ENCODE results near the gene TMPRSS11A.

TMPRSS11A gene

GRCh38 chr4:67911638-67912037 lies 51.7 kb downstream of the TMPRSS11A start:
- no peak for DNase-seq

- DNase-seq, result no peak
Observed at GRCh38 chr4:67911141-67911540, 52.2 kb downstream of the TMPRSS11A start.

- no peak for DNase-seq
Observed at GRCh38 chr4:67910585-67910905, 52.7 kb downstream of the TMPRSS11A start.

- peak; percentile 27 for DNase-seq
Observed at GRCh38 chr4:67909905-67910584, 53.2 kb downstream of the TMPRSS11A start.

- no peak for DNase-seq
Observed at GRCh38 chr4:67907650-67908049, 55.6 kb downstream of the TMPRSS11A start.

GRCh38 chr4:67899096-67899495 lies 64.2 kb downstream of the TMPRSS11A start:
- no peak for DNase-seq

GRCh38 chr4:67897686-67898085 lies 65.6 kb downstream of the TMPRSS11A start:
- no peak for DNase-seq

- DNase-seq, result no peak
Observed at GRCh38 chr4:67896421-67897065, 66.8 kb downstream of the TMPRSS11A start.

GRCh38 chr4:67894659-67895058 lies 68.6 kb downstream of the TMPRSS11A start:
- DNase-seq, result no peak

- DNase-seq, result no peak
Observed at GRCh38 chr4:67892905-67893304, 70.4 kb downstream of the TMPRSS11A start.

GRCh38 chr4:67892253-67892652 lies 71.0 kb downstream of the TMPRSS11A start:
- no peak for DNase-seq

GRCh38 chr4:67891645-67892044 lies 71.6 kb downstream of the TMPRSS11A start:
- no peak for DNase-seq

GRCh38 chr4:67886281-67886680 lies 77.0 kb downstream of the TMPRSS11A start:
- no peak for DNase-seq

GRCh38 chr4:67885762-67886161 lies 77.5 kb downstream of the TMPRSS11A start:
- no peak for DNase-seq

GRCh38 chr4:67884701-67885100 lies 78.6 kb downstream of the TMPRSS11A start:
- no peak for DNase-seq

GRCh38 chr4:67883902-67884301 lies 79.4 kb downstream of the TMPRSS11A start, which contains the start of gene TMPRSS11D:
TSS of gene TMPRSS11D (minus strand) at chr4:67884002. CDS start at chr4:67883933, 69 bp downstream.
- DNase-seq, result no peak

GRCh38 chr4:67883458-67883857 lies 79.8 kb downstream of the TMPRSS11A start:
- no peak for DNase-seq

- no peak for DNase-seq
Observed at GRCh38 chr4:67880866-67881610, 82.3 kb downstream of the TMPRSS11A start.

GRCh38 chr4:67879486-67879885 lies 83.8 kb downstream of the TMPRSS11A start:
- no peak for DNase-seq

- no peak for DNase-seq
Observed at GRCh38 chr4:67877086-67877485, 86.2 kb downstream of the TMPRSS11A start.

- no peak for DNase-seq
Observed at GRCh38 chr4:67874986-67875385, 88.3 kb downstream of the TMPRSS11A start.

- DNase-seq, result no peak
Observed at GRCh38 chr4:67873116-67873515, 90.2 kb downstream of the TMPRSS11A start.

- DNase-seq, result peak; percentile 42
Observed at GRCh38 chr4:67871867-67872266, 91.4 kb downstream of the TMPRSS11A start.

GRCh38 chr4:67869580-67870190 lies 93.6 kb downstream of the TMPRSS11A start:
- no peak for DNase-seq

Data from activated CD4-positive, alpha-beta T cell treated with anti-CD3 and anti-CD28 coated beads, Interleukin-2, Interleukin-6, amounts not matched to agents 100 ng/mL and 50 ng/mL, durations not matched to agents 16 hours and 8 hours (primary cell).